Mucosa of descending colon (tissue), 3 donors: ENCODE results near the gene FRMD4A. TPM values are rescaled to one million over a fixed set of nuclear protein-coding genes. Genes with fewer than 3 reads are reported as not detected.

Source experiments
- ATAC-seq: fragments of 200-7000 bp; cut with Tn5 transposase; one replicate; pipeline ENCODE4 v1.9.1; 2020; ENCODE audit warnings: mild to moderate bottlenecking, moderate library complexity
- DNase-seq, 3 donors: peaks; one replicate each; pipeline ENCODE4 v3.0.0-alpha.2; 2020
- H3K36me3 ChIP-seq: fragments of 200-600 bp; one replicate; pipeline ENCODE4 v1.8.0; 2021; ENCODE audit warnings: low read depth, mild to moderate bottlenecking
- H3K4me1 ChIP-seq: fragments of 200-600 bp; one replicate; pipeline ENCODE4 v1.8.0; 2021; ENCODE audit warnings: low read depth, mild to moderate bottlenecking
- H3K4me3 ChIP-seq: fragments of 200-600 bp; one replicate; pipeline ENCODE4 v1.8.0; 2021; ENCODE audit warnings: mild to moderate bottlenecking
- H3K9me3 ChIP-seq: fragments of 200-600 bp; one replicate; pipeline ENCODE4 v1.8.0; 2021; ENCODE audit warnings: mild to moderate bottlenecking
- intact Hi-C, 2 donors: fragments of 100-400 bp; cut with DNase I in 1 of 2; cut with micrococcal nuclease in 1 of 2; formaldehyde crosslinking; loops; one replicate each; pipeline versions ENCODE4 v1.11.0 to v1.11.1; 2022; cut with DNase I, micrococcal nuclease
- total RNA-seq, 3 donors: library from RNA; stranded (reverse); fragmentation: NEBNext Ultra II Directional in 2 of 3; extraction: Animal tissue kit (Norgen Biotek cat#: 25700) in 2 of 3; gene quantifications; one replicate each; pipeline versions ENCODE4 v1.2.1 to v1.2.4, GENCODE V29; 2021 to 2023
- TF ChIP-seq, protein P1 (sequence below): fragments of 200-600 bp; IDR thresholded peaks from one replicate; pipeline ENCODE4 v1.8.0; 2022; ENCODE audit warnings: antibody characterized with exemption, mild to moderate bottlenecking
- donor health status: DM: no; HTN: no; CAD: no; lungs with moderate emphysema.
- donor health status: DM: no; HTN: no; CAD: no.
- donor health status: DM: no; HTN: yes; CAD: no.

Gene FRMD4A
- total RNA-seq, 3 donors from 2014 or later = 9.8 to 40.6 (median 17.2) TPM

DNA sequence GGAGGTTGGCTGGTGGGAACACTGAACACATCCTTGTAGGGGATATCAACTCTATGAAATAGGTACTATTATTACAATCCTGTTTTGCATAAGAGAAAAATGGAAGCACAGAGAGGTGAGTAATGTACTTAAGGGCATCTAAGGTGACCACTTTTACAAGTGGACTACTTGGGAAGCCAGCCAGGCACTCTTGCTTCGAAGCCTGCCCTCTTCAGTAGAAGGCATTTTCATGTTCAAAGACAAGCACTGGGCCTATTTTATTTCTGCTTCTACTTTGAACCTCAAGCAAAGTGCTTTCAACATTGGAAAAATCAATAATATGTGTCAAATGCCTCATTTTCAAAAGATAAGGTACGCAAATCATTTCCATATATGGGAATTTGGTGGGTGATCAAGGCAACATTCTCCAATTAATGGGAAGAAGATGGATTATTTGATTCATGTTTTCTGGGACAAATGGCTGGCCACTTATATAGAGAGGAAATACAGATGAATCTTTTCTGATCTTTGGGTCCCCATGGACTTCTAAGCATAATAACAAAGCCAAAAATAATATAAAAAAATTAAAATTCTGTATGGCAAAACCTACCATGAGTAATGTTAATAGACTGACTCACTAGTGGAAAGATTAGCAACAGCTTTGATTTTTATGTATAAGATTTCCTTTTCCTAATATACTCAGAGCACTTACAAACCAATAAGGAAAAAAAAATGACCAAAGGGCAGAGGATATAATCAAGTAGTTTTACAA is 270.2 kb downstream of the FRMD4A start:
- no peak for DNase-seq
- TF ChIP-seq, protein P1, sequence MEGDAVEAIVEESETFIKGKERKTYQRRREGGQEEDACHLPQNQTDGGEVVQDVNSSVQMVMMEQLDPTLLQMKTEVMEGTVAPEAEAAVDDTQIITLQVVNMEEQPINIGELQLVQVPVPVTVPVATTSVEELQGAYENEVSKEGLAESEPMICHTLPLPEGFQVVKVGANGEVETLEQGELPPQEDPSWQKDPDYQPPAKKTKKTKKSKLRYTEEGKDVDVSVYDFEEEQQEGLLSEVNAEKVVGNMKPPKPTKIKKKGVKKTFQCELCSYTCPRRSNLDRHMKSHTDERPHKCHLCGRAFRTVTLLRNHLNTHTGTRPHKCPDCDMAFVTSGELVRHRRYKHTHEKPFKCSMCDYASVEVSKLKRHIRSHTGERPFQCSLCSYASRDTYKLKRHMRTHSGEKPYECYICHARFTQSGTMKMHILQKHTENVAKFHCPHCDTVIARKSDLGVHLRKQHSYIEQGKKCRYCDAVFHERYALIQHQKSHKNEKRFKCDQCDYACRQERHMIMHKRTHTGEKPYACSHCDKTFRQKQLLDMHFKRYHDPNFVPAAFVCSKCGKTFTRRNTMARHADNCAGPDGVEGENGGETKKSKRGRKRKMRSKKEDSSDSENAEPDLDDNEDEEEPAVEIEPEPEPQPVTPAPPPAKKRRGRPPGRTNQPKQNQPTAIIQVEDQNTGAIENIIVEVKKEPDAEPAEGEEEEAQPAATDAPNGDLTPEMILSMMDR = no peak
- no peak for ATAC-seq
- Histone ChIP-seq H3K4me3 (no peak overlapping the region), H3K9me3 (no peaks in the 10 kb centered on the region), H3K36me3 (no peaks in the 10 kb centered on the region), H3K4me1 (no peaks in the 10 kb centered on the region)
- intact Hi-C loops = no loop called here

DNA sequence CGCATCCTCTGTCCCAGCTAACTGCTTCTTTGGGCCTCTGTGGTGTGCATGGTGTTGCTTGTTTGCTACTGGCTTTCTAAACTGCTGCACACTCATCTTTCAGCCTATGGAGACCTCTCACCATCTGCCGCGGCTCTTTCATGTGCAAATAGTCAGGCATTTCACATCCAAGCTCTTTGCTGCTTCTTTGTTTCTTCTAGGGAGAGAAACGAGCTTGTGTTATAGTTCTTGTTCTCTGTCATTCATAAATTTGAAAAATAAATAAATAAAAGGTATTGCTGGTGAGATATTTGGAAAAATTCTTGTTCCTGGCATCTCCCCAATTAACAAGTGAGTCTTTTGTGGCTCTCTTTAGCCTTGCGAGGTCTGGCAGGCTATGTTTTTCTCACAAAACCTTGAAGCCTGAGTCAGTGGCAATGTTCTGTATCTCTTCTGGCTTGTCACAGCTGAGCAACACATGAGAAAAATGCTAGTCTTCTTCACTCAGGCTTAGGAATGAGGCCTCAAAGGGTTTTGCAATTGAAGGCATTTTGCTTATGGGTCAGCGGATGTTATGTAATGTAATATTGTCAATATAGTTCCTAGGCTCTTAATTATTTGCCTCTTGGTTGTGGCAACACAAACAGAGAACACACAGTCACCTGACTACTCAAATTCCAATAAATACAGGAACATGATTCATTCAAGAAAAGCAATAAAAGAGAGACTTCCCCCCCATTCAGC is 274.0 kb downstream of the FRMD4A start:
- ATAC-seq (no peak), DNase-seq (no peak)
- Histone ChIP-seq H3K4me1 (no peaks in the 10 kb centered on the region), H3K36me3 (no peaks in the 10 kb centered on the region), H3K9me3 (no peaks in the 10 kb centered on the region), H3K4me3 (no peak overlapping the region)
- TF ChIP-seq, protein P1 = no peak
- intact Hi-C loops = no loop called here

DNA sequence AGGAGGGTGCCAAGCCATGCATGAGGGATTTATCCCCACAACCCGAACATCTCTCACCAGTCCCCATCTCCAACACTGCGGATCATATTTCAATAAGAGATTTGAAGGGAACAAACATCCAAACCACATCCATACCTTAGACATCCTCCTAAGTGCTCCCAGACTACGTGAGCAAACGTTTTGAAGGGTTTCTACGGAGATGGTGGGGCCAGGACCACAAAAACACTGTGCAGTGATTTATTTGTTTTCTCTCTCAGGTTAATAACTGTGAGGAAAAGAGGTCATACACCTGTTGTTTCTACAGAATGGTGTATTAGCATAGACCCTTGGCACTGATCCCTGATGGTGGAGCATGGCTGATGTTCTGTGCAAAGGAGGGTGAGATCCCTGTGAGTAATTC is 277.8 kb downstream of the FRMD4A start:
- H3K4me1 ChIP-seq = no peaks in the 10 kb centered on the region
- DNase-seq = no peak
- TF ChIP-seq, protein P1 = no peak
- no peak for ATAC-seq
- no peaks in the 10 kb centered on the region for H3K9me3 ChIP-seq
- intact Hi-C loops = no loop called here
- no peak overlapping the region for H3K4me3 ChIP-seq
- H3K36me3 ChIP-seq = no peaks in the 10 kb centered on the region

DNA sequence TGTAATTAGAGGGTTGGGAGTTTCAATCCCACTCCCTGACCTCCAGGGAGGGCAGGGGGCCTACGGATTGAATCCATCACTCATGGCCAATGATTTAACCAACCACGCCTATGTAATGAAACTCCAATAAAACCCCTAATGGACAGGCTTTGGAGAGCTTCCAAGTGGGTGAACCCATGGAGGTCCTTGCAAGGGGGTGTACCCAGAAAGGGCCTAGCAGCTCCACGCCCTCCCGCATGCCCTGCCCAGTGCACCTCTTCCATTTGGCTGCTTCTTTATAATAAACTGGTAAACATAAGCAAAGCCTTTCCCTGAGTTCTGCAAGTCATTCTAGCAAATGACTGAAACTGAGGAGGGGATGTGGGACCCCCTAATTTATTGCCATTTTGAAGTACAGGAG is 280.1 kb downstream of the FRMD4A start:
- Histone ChIP-seq H3K4me1 (no peaks in the 10 kb centered on the region), H3K4me3 (no peak overlapping the region), H3K9me3 (no peaks in the 10 kb centered on the region), H3K36me3 (no peaks in the 10 kb centered on the region)
- intact Hi-C loops = no loop called here
- TF ChIP-seq, protein P1 = no peak
- ATAC-seq = peak; percentile 55
- DNase-seq = peak in 1 of 3 donors; percentile 3

DNA sequence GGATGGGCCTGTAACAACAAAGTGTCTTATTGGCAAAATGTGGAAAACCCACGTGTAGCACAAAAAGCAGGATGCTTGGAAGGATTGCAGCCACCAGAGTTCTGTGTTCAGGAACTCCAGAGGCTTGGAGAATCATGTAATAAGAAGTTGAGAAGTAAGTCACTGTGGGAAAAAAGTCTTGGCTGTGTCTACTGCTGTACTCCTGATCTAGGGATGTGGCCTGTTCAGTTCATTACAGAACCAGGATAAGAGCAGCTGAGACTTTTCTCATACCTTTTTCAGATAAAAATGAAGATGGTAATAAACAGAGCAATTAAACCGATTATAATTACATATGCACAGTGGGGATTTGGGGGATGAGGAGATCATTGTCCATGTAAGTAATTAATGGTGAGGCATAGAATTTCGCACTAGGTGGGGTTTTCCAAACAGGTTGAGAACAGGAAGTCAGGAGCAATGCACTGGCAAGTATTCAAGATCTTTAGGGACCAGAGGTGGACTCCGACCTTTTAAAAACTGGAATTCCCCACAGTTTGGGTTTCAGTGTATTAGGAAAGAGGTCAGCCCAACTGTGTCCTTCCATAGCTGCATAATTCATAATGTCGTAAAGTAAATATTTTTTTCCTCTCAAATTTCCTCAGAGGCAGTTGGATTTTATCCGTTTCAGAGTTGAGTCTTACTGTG is 281.7 kb downstream of the FRMD4A start:
- no peaks in the 10 kb centered on the region for H3K36me3 ChIP-seq
- H3K9me3 ChIP-seq = no peaks in the 10 kb centered on the region
- H3K4me3 ChIP-seq = no peak overlapping the region
- DNase-seq (no peak), ATAC-seq (peak; percentile 76)
- TF ChIP-seq, protein P1 = no peak
- no peaks in the 10 kb centered on the region for H3K4me1 ChIP-seq
- intact Hi-C loops = no loop called here
